A673 (cell line): ENCODE measurements around the gene ARMS2.

Experiments
- EZH2 ChIP-seq: fragments of 200-600 bp; sonication (generic); IDR thresholded peaks from 2 replicates; pipeline ENCODE4 v1.6.1; 2017; ENCODE audit warnings: borderline replicate concordance, low read depth, mild to moderate bottlenecking, mixed read lengths, antibody characterized with exemption, low read length; ENCODE audit not compliant: poor library complexity, severe bottlenecking
- TF ChIP-seq, protein P1 (sequence below): fragments of 300-800, 200-600 bp; sonication (generic); conservative IDR thresholded peaks from 2 replicates; pipeline ENCODE4 v1.5.1; 2017; ENCODE audit warnings: low read depth, mild to moderate bottlenecking, antibody characterized with exemption, low read length, moderate library complexity, mixed read lengths

DNA sequence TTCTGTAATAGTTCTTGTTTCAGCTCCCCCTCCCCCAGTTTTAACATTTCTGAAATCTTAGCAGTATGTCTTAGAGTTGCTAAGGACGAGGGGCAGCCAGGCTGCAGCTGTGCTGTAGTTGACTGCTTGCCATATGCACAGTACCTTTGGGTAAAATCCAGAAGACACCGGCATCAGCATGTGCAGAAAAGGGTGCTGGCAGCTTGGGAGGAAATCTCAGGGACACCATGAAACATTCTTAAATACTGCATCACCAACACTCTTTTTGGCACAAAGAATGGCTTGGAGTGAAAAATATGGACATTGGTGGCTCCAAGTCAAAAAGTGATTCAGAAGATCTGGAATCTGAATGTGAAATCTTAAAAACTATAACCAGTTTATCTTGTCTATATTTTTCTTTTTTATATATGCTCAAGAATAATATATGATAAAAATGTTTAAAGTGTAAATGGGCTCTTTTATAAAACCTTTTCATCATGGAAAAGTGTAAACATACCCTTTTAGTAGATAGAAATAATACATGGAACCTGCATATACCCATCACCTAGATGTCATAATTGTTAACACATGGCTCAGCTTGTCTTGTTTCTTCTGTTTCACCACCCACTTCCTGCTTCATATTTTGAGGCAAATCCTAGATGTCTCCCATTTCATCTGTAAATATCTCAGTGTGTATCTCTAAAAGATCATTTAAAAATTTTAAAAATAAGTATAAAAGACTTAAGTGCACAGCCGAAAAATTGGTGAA is 34.4 kb upstream of the ARMS2 start:
- TF ChIP-seq, protein P1, sequence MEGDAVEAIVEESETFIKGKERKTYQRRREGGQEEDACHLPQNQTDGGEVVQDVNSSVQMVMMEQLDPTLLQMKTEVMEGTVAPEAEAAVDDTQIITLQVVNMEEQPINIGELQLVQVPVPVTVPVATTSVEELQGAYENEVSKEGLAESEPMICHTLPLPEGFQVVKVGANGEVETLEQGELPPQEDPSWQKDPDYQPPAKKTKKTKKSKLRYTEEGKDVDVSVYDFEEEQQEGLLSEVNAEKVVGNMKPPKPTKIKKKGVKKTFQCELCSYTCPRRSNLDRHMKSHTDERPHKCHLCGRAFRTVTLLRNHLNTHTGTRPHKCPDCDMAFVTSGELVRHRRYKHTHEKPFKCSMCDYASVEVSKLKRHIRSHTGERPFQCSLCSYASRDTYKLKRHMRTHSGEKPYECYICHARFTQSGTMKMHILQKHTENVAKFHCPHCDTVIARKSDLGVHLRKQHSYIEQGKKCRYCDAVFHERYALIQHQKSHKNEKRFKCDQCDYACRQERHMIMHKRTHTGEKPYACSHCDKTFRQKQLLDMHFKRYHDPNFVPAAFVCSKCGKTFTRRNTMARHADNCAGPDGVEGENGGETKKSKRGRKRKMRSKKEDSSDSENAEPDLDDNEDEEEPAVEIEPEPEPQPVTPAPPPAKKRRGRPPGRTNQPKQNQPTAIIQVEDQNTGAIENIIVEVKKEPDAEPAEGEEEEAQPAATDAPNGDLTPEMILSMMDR = no peak
- TF ChIP-seq EZH2 = no peak
